ENCODE results near the gene SIRT2.
A peak's percentile ranks its signal among the peaks of the same experiment; 100 is the strongest.

The SIRT2 gene

GRCh38 chr19:38849147-38849859, 50.1 kb downstream of the SIRT2 start:
- CTCF ChIA-PET: interaction anchor here (1.1 kb wide), 1 partner anchor 38 kb away, joined by 3 read pairs; no protein-coding TSS in a partner anchor
- DNase-seq (ENCODE audit: extremely low spot score): peak; percentile 94

GRCh38 chr19:38848299-38849146, 50.9 kb downstream of the SIRT2 start:
- ChIA-PET POLR2A (interaction anchor here (0.5 to 1.8 kb wide), 20 partner anchors 10 to 147 kb away, joined by 3 to 23 read pairs (median 4); partner anchors contain the start of genes ECH1, NFKBIB and SIRT2), CTCF (interaction anchor here (0.6 to 1.1 kb wide), 2 partner anchors 39 to 1908 kb away, joined by 3 to 6 read pairs; no protein-coding TSS in a partner anchor)
- DNase-seq (ENCODE audit: extremely low spot score): no peak
- TF ChIP-seq FOXA1 (IDR thresholded peaks at IDR 0.05) (no peak), HDGF (IDR thresholded peaks at IDR 0.05; ENCODE audit: borderline replicate concordance) (no peak), SUZ12 (IDR thresholded peaks at IDR 0.05) (no peak)

More at GRCh38 chr19:38849147-38849859, 50.1 kb downstream of the SIRT2 start:
- TF ChIP-seq L3MBTL2 (conservative IDR thresholded peaks at IDR 0.05): peak; percentile 96
- TF ChIP-seq LEF1 (IDR thresholded peaks at IDR 0.05; ENCODE audit: borderline replicate concordance): no peak
- POLR2A ChIA-PET: interaction anchor here (0.5 to 1.8 kb wide), 20 partner anchors 11 to 148 kb away, joined by 3 to 23 read pairs (median 4); partner anchors contain the start of genes ECH1, NFKBIB and SIRT2

GRCh38 chr19:38846097-38846496, 53.3 kb downstream of the SIRT2 start:
- POLR2A ChIA-PET: interaction anchor here (1.1 kb wide), 1 partner anchor 10 kb away, joined by 3 read pairs; no protein-coding TSS in a partner anchor
- CTCF ChIA-PET: no interaction called here

GRCh38 chr19:38845374-38846024, 53.9 kb downstream of the SIRT2 start:
- ChIA-PET CTCF (no interaction called here), POLR2A (no interaction called here)
- TF ChIP-seq L3MBTL2 (conservative IDR thresholded peaks at IDR 0.05) (no peak), BHLHE40 (IDR thresholded peaks at IDR 0.05; ENCODE audit: borderline replicate concordance) (no peak), FOXA1 (IDR thresholded peaks at IDR 0.05) (no peak), ELF4 (IDR thresholded peaks at IDR 0.05) (no peak), FOXM1 (IDR thresholded peaks at IDR 0.05; ENCODE audit: borderline replicate concordance) (no peak), TARDBP (IDR thresholded peaks at IDR 0.05) (no peak), LEF1 (IDR thresholded peaks at IDR 0.05; ENCODE audit: borderline replicate concordance) (no peak), HDGF (IDR thresholded peaks at IDR 0.05; ENCODE audit: borderline replicate concordance) (no peak), SP1 (IDR thresholded peaks at IDR 0.05) (no peak), PKNOX1 (IDR thresholded peaks at IDR 0.05) (no peak), NFRKB (IDR thresholded peaks at IDR 0.05) (no peak), CTBP1 (IDR thresholded peaks at IDR 0.05; ENCODE audit: borderline replicate concordance) (no peak), SUZ12 (IDR thresholded peaks at IDR 0.05) (no peak), FOXK2 (IDR thresholded peaks at IDR 0.05) (no peak), ZNF384 (IDR thresholded peaks at IDR 0.05) (no peak), ARNT (IDR thresholded peaks at IDR 0.05) (no peak)
- DNase-seq (ENCODE audit: extremely low spot score): no peak

More at GRCh38 chr19:38846097-38846496, 53.3 kb downstream of the SIRT2 start:
- no peak for TF ChIP-seq NFRKB (IDR thresholded peaks at IDR 0.05)
- TF ChIP-seq ARNT (IDR thresholded peaks at IDR 0.05): no peak
- no peak for DNase-seq (ENCODE audit: extremely low spot score)

- POLR2A ChIA-PET: interaction anchor here (0.8 kb wide), 1 partner anchor 9 kb away, joined by 3 read pairs; no protein-coding TSS in a partner anchor
- CTCF ChIA-PET: interaction anchor here (0.9 kb wide), 1 partner anchor 210 kb away, joined by 3 read pairs; no protein-coding TSS in a partner anchor
- TF ChIP-seq PKNOX1 (IDR thresholded peaks at IDR 0.05): no peak
- TF ChIP-seq TARDBP (IDR thresholded peaks at IDR 0.05): no peak
- no peak for TF ChIP-seq LEF1 (IDR thresholded peaks at IDR 0.05; ENCODE audit: borderline replicate concordance)
- TF ChIP-seq FOXM1 (IDR thresholded peaks at IDR 0.05; ENCODE audit: borderline replicate concordance): no peak
- TF ChIP-seq NFRKB (IDR thresholded peaks at IDR 0.05): no peak
- no peak for TF ChIP-seq BHLHE40 (IDR thresholded peaks at IDR 0.05; ENCODE audit: borderline replicate concordance)
- TF ChIP-seq CTBP1 (IDR thresholded peaks at IDR 0.05; ENCODE audit: borderline replicate concordance): no peak
- no peak for TF ChIP-seq ZNF384 (IDR thresholded peaks at IDR 0.05)
- no peak for TF ChIP-seq SP1 (IDR thresholded peaks at IDR 0.05)
- TF ChIP-seq HDGF (IDR thresholded peaks at IDR 0.05; ENCODE audit: borderline replicate concordance): no peak
- TF ChIP-seq ARNT (IDR thresholded peaks at IDR 0.05): no peak
- DNase-seq (ENCODE audit: extremely low spot score): no peak
Observed at GRCh38 chr19:38844093-38844686, 55.2 kb downstream of the SIRT2 start.

- no peak for DNase-seq (ENCODE audit: extremely low spot score)
- TF ChIP-seq FOXA1 (IDR thresholded peaks at IDR 0.05) (no peak), CTBP1 (IDR thresholded peaks at IDR 0.05; ENCODE audit: borderline replicate concordance) (no peak)
- CTCF ChIA-PET: interaction anchor here (0.9 kb wide), 1 partner anchor 209 kb away, joined by 3 read pairs; no protein-coding TSS in a partner anchor
- POLR2A ChIA-PET: no interaction called here
Observed at GRCh38 chr19:38843175-38843758, 56.2 kb downstream of the SIRT2 start.

Data from HEK293T (cell line).